Uterus (tissue), 2 donors: Measurements from ENCODE around the gene KLK3.

Source experiments
- CTCF ChIP-seq, 4 experiments: fragments of 200-600 bp in 2 of 4; fragments of 450-650 bp in 2 of 4; sonication (generic) in 2 of 4; IDR thresholded peaks; one replicate each; pipeline ENCODE4 v1.5.1; 2016 to 2019; ENCODE audit warnings: antibody characterized with exemption in 4 of 4, mild to moderate bottlenecking in 2 of 4, moderate library complexity in 1 of 4
- POLR2A ChIP-seq, 2 donors: fragments of 450-650 bp; IDR thresholded peaks; one replicate each; pipeline ENCODE4 v1.6.1; 2016; ENCODE audit warnings: antibody characterized with exemption in 2 of 2, mild to moderate bottlenecking in 1 of 2, moderate library complexity in 1 of 2

DNA sequence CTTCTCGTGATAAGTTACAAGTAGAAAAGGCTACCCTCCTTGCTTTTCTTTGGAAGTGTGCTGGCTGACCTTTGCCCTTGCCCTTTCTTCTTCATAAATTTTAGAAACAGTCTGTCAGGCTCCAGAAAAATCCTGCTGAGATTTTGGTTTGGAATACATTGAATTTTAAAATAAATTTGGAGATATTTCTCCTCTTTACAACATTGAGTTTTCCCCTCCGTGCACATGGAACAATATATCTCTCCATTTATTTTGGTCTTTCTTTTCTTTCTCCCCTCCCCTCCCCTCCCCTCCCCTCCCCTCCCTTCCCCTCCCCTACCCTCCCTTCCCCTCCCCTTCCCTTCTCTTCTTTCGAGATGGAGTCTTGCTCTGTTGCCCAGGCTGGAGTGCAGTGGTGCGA lies 47.9 kb downstream of the KLK3 start:
- TF ChIP-seq POLR2A (IDR thresholded peaks at IDR 0.05): no peak
- no peak for TF ChIP-seq CTCF (IDR thresholded peaks at IDR 0.05)
